SU-DHL-6 (cell line): ENCODE results near the gene NCOA1.

ENCODE experiments used
- H2AFZ ChIP-seq: fragments of 200-600 bp; sonication (generic); 2 replicates; pipeline ENCODE4 v1.6.1; 2014; ENCODE audit warnings: low read depth, mild to moderate bottlenecking, moderate library complexity, mixed read lengths, antibody characterized with exemption, low read length; ENCODE audit not compliant: severe bottlenecking
- H3F3A ChIP-seq: fragments of 200-600 bp; shearing (Covaris generic); 2 replicates; pipeline ENCODE4 v1.6.0; 2016; ENCODE audit warnings: antibody characterized with exemption, mild to moderate bottlenecking; ENCODE audit not compliant: insufficient read depth
- H3K27ac ChIP-seq: fragments of 200-600 bp; sonication (generic); 2 replicates; pipeline ENCODE4 v1.5.1; 2016; ENCODE audit warnings: low read depth, mild to moderate bottlenecking, low read length, moderate library complexity, mixed read lengths
- H3K27me3 ChIP-seq: fragments of 200-600 bp; sonication (generic), shearing (Covaris generic); 2 replicates; pipeline ENCODE4 v1.6.0; 2014; ENCODE audit warnings: mild to moderate bottlenecking, low read length
- H3K36me3 ChIP-seq: fragments of 200-600 bp; sonication (generic); 2 replicates; pipeline ENCODE4 v1.6.1; 2014; ENCODE audit warnings: mild to moderate bottlenecking, low read length, mixed read lengths
- H3K4me2 ChIP-seq: fragments of 300-600, 200-600 bp; shearing (Covaris generic), sonication (generic); 2 replicates; pipeline ENCODE4 v1.6.0; 2014; ENCODE audit warnings: low read length, low read depth, mild to moderate bottlenecking; ENCODE audit not compliant: poor library complexity, severe bottlenecking
- H3K4me3 ChIP-seq: fragments of 200-600 bp; sonication (generic); 2 replicates; pipeline ENCODE4 v1.5.1; 2014; ENCODE audit warnings: antibody characterized with exemption, low read length, mild to moderate bottlenecking, mixed read lengths; ENCODE audit not compliant: insufficient read depth, poor library complexity, severe bottlenecking
- H3K79me2 ChIP-seq: fragments of 200-600 bp; sonication (generic); 2 replicates; pipeline ENCODE4 v1.6.1; 2014; ENCODE audit warnings: mild to moderate bottlenecking, low read length, moderate library complexity; ENCODE audit not compliant: insufficient read depth
- H3K9ac ChIP-seq: fragments of 200-600 bp; sonication (generic); 2 replicates; pipeline ENCODE4 v1.7.0; 2014; ENCODE audit warnings: mild to moderate bottlenecking, low read length
- H3K9me2 ChIP-seq: fragments of 200-600 bp; sonication (generic); replicated peaks from 2 replicates; pipeline ENCODE4 v1.6.1; 2014; ENCODE audit warnings: low read length; ENCODE audit not compliant: insufficient read depth
- H3K9me3 ChIP-seq: fragments of 200-600 bp; sonication (generic); 2 replicates; pipeline ENCODE4 v1.6.1; 2014; ENCODE audit warnings: low read length, mixed read lengths; ENCODE audit not compliant: insufficient read depth
- H4K20me1 ChIP-seq: fragments of 200-600 bp; sonication (generic); 2 replicates; pipeline ENCODE4 v1.6.1; 2014; ENCODE audit warnings: low read depth, mild to moderate bottlenecking, antibody characterized with exemption, low read length, moderate library complexity, mixed read lengths
- CTCF ChIP-seq: fragments of 200-600 bp; sonication (generic); IDR thresholded peaks from one replicate; pipeline ENCODE4 v1.5.1; 2017; ENCODE audit warnings: antibody characterized with exemption, mild to moderate bottlenecking, low read length, moderate library complexity; ENCODE audit not compliant: insufficient read depth, poor library complexity, severe bottlenecking
- EZH2phosphoT487 ChIP-seq: fragments of 200-600 bp; sonication (generic), shearing (Covaris generic); conservative IDR thresholded peaks from 2 replicates; pipeline ENCODE4 v1.6.1; 2018; ENCODE audit warnings: mild to moderate bottlenecking, antibody characterized with exemption, low read length, moderate library complexity, mixed read lengths

Gene NCOA1

DNA sequence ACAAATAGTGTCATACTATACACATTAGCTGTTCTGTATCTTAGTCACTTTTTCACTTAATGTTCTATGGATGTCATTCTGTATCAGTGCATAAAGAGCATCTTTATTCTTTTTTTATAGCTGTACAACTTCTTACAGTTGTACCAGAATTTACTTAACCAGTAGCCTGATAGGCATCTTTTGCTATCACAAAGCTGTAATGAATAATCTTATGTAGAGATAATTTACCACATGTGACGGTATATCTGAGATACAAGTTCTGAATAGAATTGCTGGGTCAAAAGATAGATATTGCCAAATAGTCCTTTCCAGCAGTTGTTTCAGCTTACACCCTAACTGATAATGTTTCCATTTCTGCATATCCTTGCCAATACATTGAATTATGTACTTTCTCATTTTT, 232.1 kb downstream of the NCOA1 start:
- Histone ChIP-seq H3K79me2 (no peaks in the 10 kb centered on the region), H2AFZ (no peak overlapping the region), H3K9ac (no peak overlapping the region), H3K4me2 (no peak overlapping the region), H3F3A (no peaks in the 10 kb centered on the region; the same call in 1 of the 2 replicates), H3K4me3 (no peak overlapping the region), H3K36me3 (no peaks in the 10 kb centered on the region), H3K9me3 (no peaks in the 10 kb centered on the region), H3K27ac (no peak overlapping the region), H4K20me1 (no peaks in the 10 kb centered on the region), H3K27me3 (no peaks in the 10 kb centered on the region), H3K9me2 (no peaks in the 10 kb centered on the region)
- TF ChIP-seq EZH2phosphoT487 (no peak), CTCF (no peak)

GRCh38 chr2:24723665-24724064, 232.6 kb downstream of the NCOA1 start:
- TF ChIP-seq EZH2phosphoT487 (no peak), CTCF (no peak)
- H3K9me2 ChIP-seq = no peaks in the 10 kb centered on the region
- no peak overlapping the region for H3K4me2 ChIP-seq

GRCh38 chr2:24724111-24724775, 233.2 kb downstream of the NCOA1 start:
- H2AFZ ChIP-seq = no peak overlapping the region
- H3K9me3 ChIP-seq = no peaks in the 10 kb centered on the region
- H3K27ac ChIP-seq = no peak overlapping the region
- H3K36me3 ChIP-seq = no peaks in the 10 kb centered on the region
- H3K4me2 ChIP-seq = no peak overlapping the region
- no peaks in the 10 kb centered on the region; the same call in 1 of the 2 replicates for H3F3A ChIP-seq
- no peaks in the 10 kb centered on the region for H3K79me2 ChIP-seq
- no peak overlapping the region for H3K9ac ChIP-seq
- no peaks in the 10 kb centered on the region for H4K20me1 ChIP-seq
- no peak overlapping the region for H3K4me3 ChIP-seq
- no peaks in the 10 kb centered on the region for H3K9me2 ChIP-seq
- no peak for TF ChIP-seq CTCF
- TF ChIP-seq EZH2phosphoT487 = no peak
- H3K27me3 ChIP-seq = no peaks in the 10 kb centered on the region

More at GRCh38 chr2:24723665-24724064, 232.6 kb downstream of the NCOA1 start:
- no peaks in the 10 kb centered on the region; the same call in 1 of the 2 replicates for H3F3A ChIP-seq
- no peaks in the 10 kb centered on the region for H3K79me2 ChIP-seq
- H4K20me1 ChIP-seq = no peaks in the 10 kb centered on the region
- H2AFZ ChIP-seq = no peak overlapping the region
- H3K27ac ChIP-seq = no peak overlapping the region
- no peaks in the 10 kb centered on the region for H3K9me3 ChIP-seq
- no peaks in the 10 kb centered on the region for H3K36me3 ChIP-seq
- H3K9ac ChIP-seq = no peak overlapping the region
- H3K27me3 ChIP-seq = no peaks in the 10 kb centered on the region
- H3K4me3 ChIP-seq = no peak overlapping the region
